GM13976 (cell line): ENCODE measurements around the gene FKBP7.

Source experiments
- DNase-seq: peaks from one replicate; pipeline ENCODE4 v3.0.0; 2012; ENCODE audit warnings: low spot score
- CTCF ChIP-seq: IDR thresholded peaks from 2 replicates; pipeline ENCODE4 v1.5.1; 2012; ENCODE audit warnings: borderline replicate concordance, mild to moderate bottlenecking; ENCODE audit not compliant: insufficient read depth; ENCODE audit errors: extremely low read depth, missing control alignments, control extremely low read depth
- in situ Hi-C: fragments of 300-500 bp; cut with MboI; formaldehyde crosslinking; loops from one replicate; pipeline ENCODE4 v1.12.0; 2022; ENCODE audit warnings: low sequenced_read_pairs, mixed read lengths, inconsistent platforms; ENCODE audit not compliant: unreplicated experiment

Gene FKBP7

GRCh38 chr2:178422097-178422496 is 56.3 kb downstream of the FKBP7 start:
- no peak for DNase-seq
- in situ Hi-C loops = loop anchor here (25.0 kb wide), 1 partner anchor 310 kb away; the partner anchor contains the start of gene RBM45
- TF ChIP-seq CTCF = no peak

GRCh38 chr2:178420463-178420999 is 57.9 kb downstream of the FKBP7 start:
- in situ Hi-C loops = loop anchor here (25.0 kb wide), 1 partner anchor 308 kb away; the partner anchor contains the start of gene RBM45
- no peak for DNase-seq
- TF ChIP-seq CTCF = no peak

- peak; percentile 27 for TF ChIP-seq CTCF
- in situ Hi-C loops = loop anchor here (25.0 kb wide), 1 partner anchor 307 kb away; the partner anchor contains the start of gene RBM45
- DNase-seq = no peak
These were observed 59.3 kb downstream of the FKBP7 start for GRCh38 chr2:178419123-178419522.

- TF ChIP-seq CTCF = no peak
- in situ Hi-C loops = loop anchor here (25.0 kb wide), 1 partner anchor 306 kb away; the partner anchor contains the start of gene RBM45
- DNase-seq = no peak
These were observed 60.0 kb downstream of the FKBP7 start for GRCh38 chr2:178418426-178418825.

GRCh38 chr2:178417916-178418315 is 60.5 kb downstream of the FKBP7 start:
- DNase-seq = no peak
- TF ChIP-seq CTCF = no peak
- in situ Hi-C loops = loop anchor here (25.0 kb wide), 1 partner anchor 306 kb away; the partner anchor contains the start of gene RBM45

- no peak for TF ChIP-seq CTCF
- in situ Hi-C loops = loop anchor here (25.0 kb wide), 1 partner anchor 304 kb away; the partner anchor contains the start of gene RBM45
- no peak for DNase-seq
These were observed 62.4 kb downstream of the FKBP7 start for GRCh38 chr2:178415979-178416378.
